GM12878 (cell line): ENCODE data around the gene CALD1.

Source experiments
- CBFB ChIP-seq: IDR thresholded peaks from 2 replicates; pipeline ENCODE4 v1.6.1; 2016; ENCODE audit warnings: antibody characterized with exemption, low read depth
- JUND ChIP-seq: IDR thresholded peaks from 2 replicates; pipeline ENCODE4 v1.6.1; 2012; ENCODE audit warnings: low read depth, mild to moderate bottlenecking, low read length, improper control_type of control experiment, moderate library complexity
- MEF2A ChIP-seq: IDR thresholded peaks from 2 replicates; pipeline ENCODE4 v1.6.1; 2011; ENCODE audit warnings: low read depth, mild to moderate bottlenecking, low read length, moderate library complexity; ENCODE audit not compliant: insufficient read depth
- NFYB ChIP-seq: IDR thresholded peaks from 2 replicates; pipeline ENCODE4 v1.6.1; 2011; ENCODE audit warnings: low read depth, mild to moderate bottlenecking, low read length, improper control_type of control experiment, moderate library complexity; ENCODE audit not compliant: insufficient read depth
- POLR2A ChIP-seq: IDR thresholded peaks from 2 replicates; pipeline ENCODE4 v1.6.1; 2011; ENCODE audit warnings: low read depth, mild to moderate bottlenecking, low read length
- SKIL ChIP-seq: fragments of 450-650 bp; IDR thresholded peaks from 2 replicates; pipeline ENCODE4 v1.6.1; 2017; ENCODE audit warnings: mild to moderate bottlenecking, low read depth, inconsistent platforms; ENCODE audit not compliant: poor library complexity, severe bottlenecking
- TAF1 ChIP-seq: IDR thresholded peaks from 2 replicates; pipeline ENCODE4 v1.6.1; 2011; ENCODE audit warnings: mild to moderate bottlenecking, low read depth, low read length, borderline replicate concordance
- ZNF24 ChIP-seq: fragments of 450-650 bp; IDR thresholded peaks from 2 replicates; pipeline ENCODE4 v1.6.1; 2017; ENCODE audit warnings: antibody characterized with exemption, mild to moderate bottlenecking
- TF ChIP-seq, protein P1 (sequence below): IDR thresholded peaks from 2 replicates; pipeline ENCODE4 v1.6.1; 2012; ENCODE audit warnings: low read depth, low read length, improper control_type of control experiment
- TF ChIP-seq, protein P2 (sequence below), 3 experiments: IDR thresholded peaks in 2 of 3; conservative IDR thresholded peaks in 1 of 3; 2 replicates each; pipeline ENCODE4 v1.5.1; 2011; ENCODE audit warnings: low read depth in 3 of 3, low read length in 3 of 3, mild to moderate bottlenecking in 3 of 3, control low read depth in 2 of 3, moderate library complexity in 2 of 3, inconsistent platforms in 1 of 3, mixed read lengths in 1 of 3; ENCODE audit not compliant: control insufficient read depth in 2 of 3, insufficient read depth in 1 of 3; ENCODE audit errors: extremely low read depth in 1 of 3

DNA sequence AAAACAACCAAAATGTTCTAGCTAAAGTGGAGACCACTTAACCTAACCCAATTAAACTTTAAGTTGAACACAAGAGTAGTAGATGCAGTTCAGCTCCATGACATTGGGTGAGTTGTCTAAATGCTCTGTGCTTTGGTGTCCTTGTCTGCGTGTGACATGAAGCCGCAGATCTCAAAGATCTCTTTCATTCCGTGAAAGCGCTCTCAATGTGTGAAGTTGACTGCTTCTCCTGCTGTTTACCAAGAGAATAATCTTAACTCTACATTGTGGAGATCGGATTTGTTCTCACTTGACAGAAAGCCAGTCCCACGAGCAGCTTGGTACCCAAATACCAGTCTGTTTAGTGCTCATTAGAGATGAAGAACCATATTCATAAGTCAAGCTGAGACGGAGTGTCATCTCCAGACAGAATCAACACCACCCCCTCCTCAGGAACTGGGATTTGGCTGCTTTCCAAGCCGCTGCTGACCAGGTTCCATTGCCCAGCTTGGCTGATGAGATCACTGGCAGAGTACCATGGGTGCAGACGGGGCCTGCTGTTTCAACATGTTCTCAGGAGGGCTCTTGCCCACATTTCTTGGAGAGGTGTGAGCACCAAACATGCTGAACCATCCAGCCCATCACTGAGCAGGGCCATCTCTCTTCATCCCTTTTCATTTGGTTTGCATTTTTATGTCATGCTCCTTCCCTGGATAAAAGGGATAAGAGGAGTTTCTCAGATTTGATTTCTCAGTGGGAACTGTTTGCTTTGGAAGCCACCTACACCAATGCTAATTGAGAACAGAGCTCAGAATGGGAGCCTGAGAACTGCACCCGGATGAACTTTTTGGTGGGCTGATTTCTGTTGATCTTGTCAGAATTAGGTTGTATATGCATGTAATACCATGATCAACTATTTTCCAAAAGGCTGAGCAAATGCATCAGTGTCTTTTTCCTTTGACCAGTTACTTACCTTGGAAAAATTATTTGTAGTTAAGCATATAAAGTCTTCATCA is 111.1 kb downstream of the CALD1 start:
- TF ChIP-seq NFYB (no peak), CBFB (no peak), POLR2A (no peak), SKIL (no peak), TAF1 (no peak), MEF2A (no peak), JUND (no peak), ZNF24 (no peak)
- TF ChIP-seq, protein P1, sequence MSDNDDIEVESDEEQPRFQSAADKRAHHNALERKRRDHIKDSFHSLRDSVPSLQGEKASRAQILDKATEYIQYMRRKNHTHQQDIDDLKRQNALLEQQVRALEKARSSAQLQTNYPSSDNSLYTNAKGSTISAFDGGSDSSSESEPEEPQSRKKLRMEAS: no peak
- TF ChIP-seq, protein P2, sequence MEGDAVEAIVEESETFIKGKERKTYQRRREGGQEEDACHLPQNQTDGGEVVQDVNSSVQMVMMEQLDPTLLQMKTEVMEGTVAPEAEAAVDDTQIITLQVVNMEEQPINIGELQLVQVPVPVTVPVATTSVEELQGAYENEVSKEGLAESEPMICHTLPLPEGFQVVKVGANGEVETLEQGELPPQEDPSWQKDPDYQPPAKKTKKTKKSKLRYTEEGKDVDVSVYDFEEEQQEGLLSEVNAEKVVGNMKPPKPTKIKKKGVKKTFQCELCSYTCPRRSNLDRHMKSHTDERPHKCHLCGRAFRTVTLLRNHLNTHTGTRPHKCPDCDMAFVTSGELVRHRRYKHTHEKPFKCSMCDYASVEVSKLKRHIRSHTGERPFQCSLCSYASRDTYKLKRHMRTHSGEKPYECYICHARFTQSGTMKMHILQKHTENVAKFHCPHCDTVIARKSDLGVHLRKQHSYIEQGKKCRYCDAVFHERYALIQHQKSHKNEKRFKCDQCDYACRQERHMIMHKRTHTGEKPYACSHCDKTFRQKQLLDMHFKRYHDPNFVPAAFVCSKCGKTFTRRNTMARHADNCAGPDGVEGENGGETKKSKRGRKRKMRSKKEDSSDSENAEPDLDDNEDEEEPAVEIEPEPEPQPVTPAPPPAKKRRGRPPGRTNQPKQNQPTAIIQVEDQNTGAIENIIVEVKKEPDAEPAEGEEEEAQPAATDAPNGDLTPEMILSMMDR (IDR thresholded peaks at IDR 0.05 in 2 of 3, conservative IDR thresholded peaks at IDR 0.05 in 1 of 3; ENCODE audit: control insufficient read depth in 2 of 3, extremely low read depth in 1 of 3, insufficient read depth in 1 of 3, low read depth in 3 of 3, low read length in 3 of 3): no peak
